NCI-H187 treated with DMSO at 0.1 percent for 48 hours (cell line): ENCODE data around the gene RASGEF1C.

Experiments used
- DNase-seq: peaks from one replicate; lab custom pipeline; 2025; lab: John Stamatoyannopoulos, UW

The RASGEF1C gene

GRCh38 chr5:180119031-180119902 is 89.7 kb downstream of the RASGEF1C start:
- no peak for DNase-seq

- no peak for DNase-seq
Measured at GRCh38 chr5:180118391-180118791, 90.6 kb downstream of the RASGEF1C start.

GRCh38 chr5:180117000-180117725 is 91.8 kb downstream of the RASGEF1C start:
- no peak for DNase-seq

GRCh38 chr5:180116077-180116999 is 92.7 kb downstream of the RASGEF1C start:
- no peak for DNase-seq

DNA sequence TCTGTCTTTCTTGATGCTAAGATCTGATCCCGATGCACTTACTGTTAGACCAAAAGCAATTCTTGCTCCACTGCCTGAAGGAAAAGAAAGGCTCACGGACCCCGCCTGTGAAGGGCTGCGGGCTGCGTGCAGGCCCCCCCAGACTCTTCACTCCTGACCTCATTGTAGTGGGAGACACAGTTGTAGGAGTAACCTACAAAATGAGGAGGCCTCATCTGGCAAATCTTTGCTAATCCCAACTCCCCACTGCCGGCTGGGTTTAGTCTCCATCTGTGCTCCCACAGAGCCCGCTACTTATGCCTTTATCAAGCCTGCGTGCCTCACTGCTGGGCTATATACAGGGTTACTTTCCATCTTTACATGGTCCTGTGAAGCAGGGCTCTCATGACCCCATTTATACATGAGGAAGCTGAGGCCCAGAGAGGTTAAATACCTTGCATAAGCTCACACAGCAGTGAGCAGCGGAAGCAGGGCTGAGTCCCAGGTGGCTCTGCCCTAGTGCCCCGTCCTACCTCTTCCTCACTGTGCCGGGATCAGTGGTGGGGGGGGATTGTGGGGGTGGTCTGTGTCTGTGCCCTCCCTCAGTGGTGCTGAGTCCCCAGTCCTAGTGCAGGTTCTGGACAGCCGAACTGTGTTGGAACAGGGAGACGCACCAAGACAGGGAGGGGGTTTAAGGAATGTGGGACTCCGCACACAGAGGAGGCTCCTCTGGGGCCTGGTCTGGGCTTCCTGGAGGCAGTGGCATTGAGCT is 93.5 kb downstream of the RASGEF1C start:
- DNase-seq: no peak

- DNase-seq: no peak
Measured at GRCh38 chr5:180114304-180115003, 94.6 kb downstream of the RASGEF1C start.

DNA sequence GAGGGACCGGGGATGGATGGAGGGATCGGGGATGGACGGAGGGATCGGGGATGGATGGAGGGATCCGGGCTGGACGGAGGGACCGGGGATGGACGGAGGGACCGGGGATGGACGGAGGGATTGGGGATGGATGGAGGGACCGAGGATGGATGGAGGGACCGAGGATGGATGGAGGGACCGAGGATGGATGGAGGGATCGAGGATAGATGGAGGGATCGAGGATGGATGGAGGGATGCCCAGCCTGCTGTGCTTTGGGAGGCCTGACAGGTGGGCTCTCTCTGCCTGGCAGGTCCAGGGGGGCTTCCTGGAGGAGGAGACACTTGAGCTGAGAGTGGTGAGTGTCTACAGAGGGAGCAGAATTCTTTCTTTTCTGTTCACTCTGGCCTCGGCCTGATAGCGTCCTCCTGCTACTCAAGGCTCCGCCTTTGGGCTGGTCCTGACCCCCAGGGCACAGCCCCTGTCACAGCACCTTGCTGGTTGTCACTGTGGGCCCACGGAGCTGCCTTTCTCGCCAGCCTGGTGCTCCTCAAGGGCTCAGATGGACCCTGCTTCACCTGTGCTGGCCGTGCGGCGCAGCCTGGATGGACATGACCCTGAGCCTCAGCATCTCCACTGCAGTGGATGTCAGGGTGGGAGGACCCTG is 95.2 kb downstream of the RASGEF1C start:
- DNase-seq: no peak

GRCh38 chr5:180112181-180112861 is 96.7 kb downstream of the RASGEF1C start:
- DNase-seq: no peak

GRCh38 chr5:180111273-180112002 is 97.6 kb downstream of the RASGEF1C start:
- no peak for DNase-seq

- DNase-seq: no peak
Measured at GRCh38 chr5:180109920-180110319, 99.1 kb downstream of the RASGEF1C start.

DNA sequence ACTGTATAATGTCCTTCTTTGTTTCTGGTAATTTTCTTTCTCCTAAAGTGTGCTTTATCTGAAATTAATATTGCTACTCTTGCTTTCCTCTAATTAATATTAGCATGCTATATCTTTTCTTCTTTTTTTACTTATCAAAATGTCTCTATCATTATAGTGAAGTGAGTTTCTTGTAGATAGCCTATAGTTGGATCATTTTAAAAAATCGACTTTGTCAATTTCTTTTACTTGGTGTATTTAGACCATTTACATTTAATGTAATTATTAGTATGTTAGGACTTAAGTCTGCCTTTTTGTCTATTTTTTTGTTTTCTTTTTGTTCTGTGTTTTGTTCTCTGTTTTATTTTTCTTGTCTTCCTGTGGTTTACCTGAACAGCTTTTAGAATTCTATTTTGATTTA is 102.0 kb downstream of the RASGEF1C start:
- no peak for DNase-seq

DNA sequence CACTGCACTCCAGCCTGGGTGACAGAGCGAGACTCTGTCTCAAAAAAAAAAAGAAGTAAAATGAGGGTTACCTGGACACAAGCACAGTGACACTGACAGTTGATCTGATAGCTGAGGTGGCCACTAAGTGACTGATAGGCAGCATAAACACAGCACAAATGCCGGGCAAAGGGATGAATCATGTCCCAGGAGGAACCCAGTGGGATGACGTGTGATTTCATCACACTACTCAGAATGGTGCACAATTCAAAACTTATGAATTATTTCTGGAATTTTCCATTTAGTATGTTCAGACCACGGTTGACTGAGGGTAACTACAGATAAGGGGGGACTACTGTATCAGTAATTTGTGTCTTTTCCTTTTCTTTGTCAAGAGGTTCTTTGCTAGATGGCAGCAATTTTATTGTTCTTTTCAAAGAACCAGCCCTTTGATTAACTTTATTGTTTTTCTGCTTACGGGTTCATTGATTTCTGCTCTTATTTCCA is 103.1 kb downstream of the RASGEF1C start:
- no peak for DNase-seq

DNA sequence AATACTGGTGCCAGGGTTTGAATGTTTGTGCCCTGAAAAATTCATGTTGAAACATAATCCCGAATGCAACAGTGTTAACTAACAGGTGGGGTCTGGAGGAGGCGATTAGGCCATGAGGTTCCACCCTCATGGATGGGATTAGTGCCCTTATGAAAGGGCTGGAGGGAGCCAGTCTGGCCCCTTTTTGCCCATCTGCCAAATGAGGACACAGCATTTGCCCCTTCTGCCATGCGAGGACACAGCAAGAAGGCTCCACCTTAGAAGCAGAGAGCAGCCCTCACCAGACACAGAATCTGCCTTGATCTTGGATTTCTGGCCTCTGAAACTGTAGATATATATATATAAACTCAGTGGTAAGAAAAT is 104.9 kb downstream of the RASGEF1C start:
- no peak for DNase-seq

GRCh38 chr5:180103487-180104167 is 105.4 kb downstream of the RASGEF1C start:
- no peak for DNase-seq

GRCh38 chr5:180102636-180103035 is 106.4 kb downstream of the RASGEF1C start:
- DNase-seq: no peak

DNA sequence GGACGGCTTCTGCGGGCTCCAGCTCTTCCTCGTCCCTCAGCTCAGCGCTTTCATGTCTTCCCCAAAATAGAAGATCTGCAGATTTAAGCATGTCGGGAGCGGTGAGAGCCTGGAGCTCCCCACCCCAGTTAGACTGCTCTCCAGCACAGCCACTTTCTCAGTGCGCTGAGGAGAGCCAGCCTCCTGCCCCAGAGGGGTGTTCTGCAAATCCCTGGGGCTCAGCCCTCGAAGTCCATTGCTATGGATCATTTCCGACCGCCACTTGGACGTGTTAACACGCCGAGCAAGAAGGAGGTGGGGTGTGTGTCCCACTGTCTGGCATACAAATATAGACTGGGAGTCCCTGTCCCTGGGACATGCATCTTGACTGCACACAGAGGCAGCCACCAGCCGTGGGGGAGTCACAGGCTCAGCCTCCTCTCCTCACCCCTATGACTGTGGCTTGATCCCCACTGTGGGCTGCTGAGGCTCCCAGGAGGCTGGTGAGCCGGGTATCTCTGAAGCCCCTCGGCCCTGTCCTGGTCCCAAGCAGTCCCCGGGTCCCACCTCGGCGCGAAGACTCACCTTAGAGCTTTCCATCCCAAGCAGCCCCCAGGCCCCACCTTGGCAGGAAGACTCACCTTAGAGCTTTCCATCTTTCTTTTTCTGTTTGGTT is 107.4 kb downstream of the RASGEF1C start:
- DNase-seq: no peak

DNA sequence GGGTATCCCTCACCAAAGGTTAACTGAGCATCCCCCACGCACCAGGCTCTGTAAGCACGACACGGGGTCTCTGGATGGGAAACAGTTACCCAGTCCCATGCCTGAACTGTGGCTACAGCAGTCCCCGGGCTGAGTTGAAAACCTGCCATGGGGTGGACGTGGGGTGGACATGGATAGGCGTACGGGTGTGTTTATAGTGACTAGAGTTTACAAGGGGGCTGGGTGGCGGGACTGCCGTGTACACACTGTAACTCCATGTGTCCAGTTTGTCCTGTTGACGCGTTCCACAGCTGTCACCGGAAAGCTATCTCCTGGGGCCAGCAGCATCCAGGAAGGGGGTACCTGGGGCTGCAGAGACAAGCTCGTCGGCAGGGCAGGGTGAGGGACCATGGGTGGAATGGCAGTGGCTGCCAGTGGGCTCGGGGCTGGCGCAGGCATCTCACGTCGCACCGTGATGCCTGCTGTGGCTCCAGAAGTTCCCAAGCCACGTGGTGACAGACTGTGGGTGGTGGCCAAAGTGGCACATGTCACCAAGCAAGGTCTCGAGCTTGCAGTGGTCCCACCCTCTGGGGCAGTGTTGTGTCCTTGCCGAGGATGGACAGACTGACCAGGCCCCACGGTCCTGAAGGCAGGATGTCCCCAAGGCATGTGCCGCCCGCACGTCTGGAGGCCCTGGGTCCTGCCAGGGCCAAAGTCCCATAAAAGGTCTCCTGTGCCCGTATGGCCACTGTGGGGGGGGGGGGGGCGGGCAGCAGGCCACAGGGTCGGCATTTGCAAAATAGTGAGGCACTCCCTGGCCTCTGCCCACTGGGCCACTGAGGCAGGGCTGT is 108.2 kb downstream of the RASGEF1C start:
- DNase-seq: no peak
